GM18870 (cell line): ENCODE measurements around the gene FAM110D.

Experiments
- ATAC-seq: cut with Tn5 transposase; IDR thresholded peaks from one replicate; pipeline ENCODE4 v1.9.1; 2021; ENCODE audit warnings: moderate library complexity; ENCODE audit not compliant: unreplicated experiment

FAM110D gene

GRCh38 chr1:26161415-26162219, 2.7 kb downstream of the FAM110D start:
- no peak for ATAC-seq

- no peak for ATAC-seq
Measured at GRCh38 chr1:26162220-26162709, 3.4 kb downstream of the FAM110D start.

- no peak for ATAC-seq
Measured at GRCh38 chr1:26163684-26164035, 4.8 kb downstream of the FAM110D start.

- ATAC-seq, result no peak
Measured at GRCh38 chr1:26164036-26164860, 5.4 kb downstream of the FAM110D start.

- no peak for ATAC-seq
Measured at GRCh38 chr1:26164861-26165842, 6.3 kb downstream of the FAM110D start.

GRCh38 chr1:26166719-26167281, 7.9 kb downstream of the FAM110D start:
- ATAC-seq, result no peak

GRCh38 chr1:26168410-26169197, 9.7 kb downstream of the FAM110D start, which contains the start of gene C1orf232:
C1orf232 (minus strand) TSS chr1:26168963; CDS start chr1:26168499, 464 bp downstream.
- no peak for ATAC-seq

- ATAC-seq, result no peak
Measured at GRCh38 chr1:26169198-26169554, 10.3 kb downstream of the FAM110D start.

GRCh38 chr1:26169669-26170471, 11.0 kb downstream of the FAM110D start, which contains the start of gene ZNF593:
ZNF593 (plus strand) TSS chr1:26169908; CDS start chr1:26169984, 76 bp downstream.
- ATAC-seq, result peak; percentile 62

GRCh38 chr1:26170472-26170821, 11.6 kb downstream of the FAM110D start:
- no peak for ATAC-seq

GRCh38 chr1:26171084-26172072, 12.5 kb downstream of the FAM110D start, which contains the start of gene ZNF593OS:
ZNF593OS (minus strand) TSS chr1:26171832; CDS start chr1:26171661, 171 bp downstream.
- ATAC-seq, result no peak

- no peak for ATAC-seq
Measured at GRCh38 chr1:26175346-26175745, 16.5 kb downstream of the FAM110D start.

- ATAC-seq, result no peak
Measured at GRCh38 chr1:26177182-26177684, 18.4 kb downstream of the FAM110D start, which contains the start of gene CNKSR1. CNKSR1 (plus strand) TSS chr1:26177491; CDS start chr1:26177548, 57 bp downstream.

GRCh38 chr1:26180010-26180506, 21.2 kb downstream of the FAM110D start:
- no peak for ATAC-seq

GRCh38 chr1:26181586-26182382, 22.9 kb downstream of the FAM110D start:
- ATAC-seq, result no peak

GRCh38 chr1:26182383-26182696, 23.5 kb downstream of the FAM110D start:
- ATAC-seq, result no peak
